ENCODE measurements around the gene CREBRF.
A peak's percentile ranks its signal among the peaks of the same experiment; 100 is the strongest.

The CREBRF gene

DNA sequence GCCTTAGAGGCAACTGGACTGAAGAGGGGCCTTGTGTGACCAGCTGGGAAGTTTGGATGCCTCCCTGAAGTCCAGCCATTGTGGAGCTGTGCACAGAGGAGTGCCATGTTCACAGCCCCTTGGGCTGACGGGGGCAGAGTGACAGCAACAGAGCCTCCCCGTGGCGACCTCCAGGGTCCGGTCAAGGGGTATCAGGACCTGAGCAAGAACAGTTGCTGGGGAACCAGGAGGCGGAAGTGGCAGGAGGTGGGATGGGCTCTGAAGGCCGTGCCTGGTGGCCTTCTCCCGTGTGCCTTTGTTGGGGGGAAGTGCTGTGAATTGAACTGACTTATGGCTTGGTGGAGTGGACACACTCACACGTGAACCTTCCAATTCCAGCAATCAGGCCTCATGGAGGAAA is 102.2 kb downstream of the CREBRF start:
- no peak for DNase-seq (ENCODE audit: low read depth)

DNA sequence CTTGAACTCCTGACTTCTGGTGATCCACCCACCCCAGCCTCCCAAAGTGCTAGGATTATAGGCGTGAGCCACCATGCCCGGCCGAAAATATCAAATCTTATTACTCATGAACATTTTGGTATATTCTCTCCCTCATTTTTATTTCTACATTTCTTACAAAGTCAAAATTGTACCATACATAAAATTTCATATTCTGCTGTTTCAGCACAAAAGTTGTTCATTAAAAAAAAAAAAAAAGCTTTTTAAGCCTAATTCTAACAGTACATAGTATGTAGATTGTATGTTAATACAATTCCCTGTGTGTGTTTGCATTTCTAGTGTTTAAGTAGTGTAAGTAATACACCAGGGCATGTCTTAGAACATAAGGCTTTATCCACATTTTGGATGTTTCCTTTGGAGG is 103.1 kb downstream of the CREBRF start:
- no peak for DNase-seq (ENCODE audit: low read depth)

GRCh38 chr5:173161148-173161547 is 105.0 kb downstream of the CREBRF start:
- DNase-seq (ENCODE audit: low read depth), result no peak

DNA sequence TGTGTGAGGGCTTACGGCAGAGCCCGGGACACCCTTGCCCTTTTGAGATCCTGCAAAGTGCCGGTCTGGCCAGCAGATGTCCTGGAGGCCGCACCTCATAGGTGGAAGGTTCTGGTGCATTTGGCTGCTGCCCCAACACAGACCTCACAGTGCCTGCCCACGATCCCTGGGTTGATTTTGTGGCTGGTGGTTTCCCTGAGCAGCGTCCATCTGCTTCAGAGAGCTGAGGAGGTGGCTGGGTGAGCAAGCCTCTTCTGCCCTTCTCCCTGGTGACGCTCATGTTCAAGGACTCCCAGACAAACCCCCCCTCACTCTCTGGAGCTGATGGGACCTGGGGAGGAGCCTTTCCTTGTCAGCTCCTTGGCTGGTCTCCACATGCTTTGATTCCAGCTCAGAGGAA is 107.1 kb downstream of the CREBRF start:
- peak; percentile 29 for DNase-seq (ENCODE audit: low read depth)

DNA sequence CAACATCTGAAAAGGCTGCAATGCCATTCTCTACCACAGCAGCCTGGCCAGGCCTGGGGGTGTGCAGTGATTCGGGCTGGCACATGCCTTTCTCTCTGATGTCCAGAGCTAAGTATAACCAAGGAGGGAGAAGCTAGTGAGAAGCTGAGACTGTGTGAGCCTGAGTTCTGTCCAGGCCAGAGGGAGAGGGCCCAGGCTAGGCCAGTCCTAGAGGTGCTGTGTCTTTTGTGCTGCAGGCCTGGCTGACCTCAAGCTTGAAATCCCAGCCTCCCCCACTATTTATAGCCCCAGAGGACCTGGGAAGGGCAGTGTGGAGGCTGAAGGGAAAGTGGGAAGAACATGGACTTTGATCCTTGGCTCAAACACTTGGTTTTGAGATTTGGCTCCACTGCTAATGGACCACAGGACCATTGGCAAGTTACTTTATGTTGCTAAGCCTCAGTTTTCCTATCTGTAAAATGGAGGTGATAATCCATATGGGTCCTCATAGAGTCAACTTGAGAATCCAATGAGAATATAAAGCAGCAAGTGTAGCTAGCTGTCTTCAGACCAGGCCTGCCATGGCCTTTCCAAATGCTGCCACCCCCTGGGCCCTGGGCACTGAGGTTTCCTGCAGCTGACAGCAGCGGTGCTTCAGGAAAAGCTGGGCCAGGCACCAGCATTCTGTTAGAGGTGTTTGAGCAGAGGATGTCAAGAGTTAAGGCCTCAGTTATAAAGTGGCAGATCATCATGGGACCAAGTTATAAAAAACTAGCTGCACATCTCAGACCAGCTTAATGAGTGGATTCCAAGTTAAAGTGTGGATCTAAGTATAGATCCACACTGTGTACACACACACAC is 109.2 kb downstream of the CREBRF start:
- no peak for DNase-seq (ENCODE audit: low read depth)

DNA sequence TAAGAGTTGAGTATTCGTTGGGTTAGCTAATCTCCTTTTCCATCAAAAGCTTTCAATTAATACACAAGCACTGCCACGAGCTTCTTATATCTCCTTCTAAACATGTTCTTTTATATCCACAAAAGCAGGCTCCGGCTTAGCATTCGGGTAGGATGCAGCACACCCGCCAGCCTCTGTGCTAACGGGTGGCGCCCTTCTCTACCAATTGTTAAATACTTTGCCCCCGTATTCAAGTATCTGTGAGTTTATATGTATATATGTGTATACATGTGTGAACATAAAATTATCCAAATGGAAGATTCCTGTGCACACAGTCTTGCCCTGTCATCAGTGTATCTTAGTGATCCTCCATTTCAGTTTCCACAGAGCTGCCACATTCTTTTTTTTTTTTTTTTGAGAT is 116.0 kb downstream of the CREBRF start:
- DNase-seq (ENCODE audit: low read depth), result no peak

- no peak for DNase-seq (ENCODE audit: low read depth)
Observed at GRCh38 chr5:173175523-173175922, 119.4 kb downstream of the CREBRF start.

- DNase-seq (ENCODE audit: low read depth), result no peak
Observed at GRCh38 chr5:173178369-173178910, 122.3 kb downstream of the CREBRF start.

DNA sequence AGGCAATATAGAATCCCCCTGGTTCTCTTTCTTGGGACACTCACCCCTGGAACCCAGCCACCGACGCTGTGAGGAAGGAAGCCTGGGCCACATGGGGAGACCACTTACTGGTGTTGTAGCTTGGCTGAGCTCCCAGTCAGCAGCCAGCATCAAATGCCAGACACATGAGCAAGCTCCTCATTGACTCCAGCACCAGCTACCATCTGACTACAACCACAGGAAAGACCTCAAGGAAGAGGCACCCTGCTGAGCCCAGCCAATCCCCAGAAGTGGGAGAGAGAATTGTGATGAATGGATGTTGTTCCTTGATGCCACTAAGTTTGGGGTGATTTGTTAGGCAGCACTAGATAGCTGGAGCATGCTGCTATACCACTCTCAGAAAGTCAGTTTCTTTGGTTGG is 124.2 kb downstream of the CREBRF start:
- peak; percentile 24 for DNase-seq (ENCODE audit: low read depth)

DNA sequence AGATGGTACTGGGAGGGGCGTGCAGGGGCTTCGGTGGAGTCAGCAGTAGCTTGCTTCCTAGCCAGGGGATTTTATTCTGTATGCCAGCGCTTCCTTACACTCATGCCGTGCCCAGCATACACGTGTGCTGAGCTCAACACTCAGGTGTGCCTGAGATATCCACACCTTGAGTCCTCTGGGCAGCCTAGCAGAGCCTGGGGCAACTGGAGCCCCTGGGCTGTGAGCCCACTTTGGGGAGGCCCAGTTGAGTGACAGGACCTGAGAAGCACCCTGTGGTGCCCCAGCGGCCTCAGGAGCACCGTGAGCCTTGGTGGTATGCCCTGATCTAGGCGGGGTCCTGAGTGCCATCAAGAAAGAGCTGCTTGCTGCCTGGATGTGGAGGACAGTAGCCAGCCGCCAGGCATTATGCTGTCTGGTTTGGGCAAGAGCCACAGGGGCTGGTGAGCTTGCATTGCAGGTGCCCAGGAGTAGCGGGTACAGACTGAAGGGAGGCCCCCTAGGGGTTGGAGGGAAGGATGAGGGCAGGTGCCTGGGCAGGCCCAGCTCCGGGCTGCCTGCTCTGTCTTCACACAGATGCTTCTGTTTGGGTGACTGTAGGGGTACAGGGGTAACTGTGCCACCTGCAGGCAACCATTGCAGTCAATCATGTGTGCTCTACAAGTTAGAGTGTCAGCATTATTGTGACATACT is 131.0 kb downstream of the CREBRF start:
- DNase-seq (ENCODE audit: low read depth), result no peak

DNA sequence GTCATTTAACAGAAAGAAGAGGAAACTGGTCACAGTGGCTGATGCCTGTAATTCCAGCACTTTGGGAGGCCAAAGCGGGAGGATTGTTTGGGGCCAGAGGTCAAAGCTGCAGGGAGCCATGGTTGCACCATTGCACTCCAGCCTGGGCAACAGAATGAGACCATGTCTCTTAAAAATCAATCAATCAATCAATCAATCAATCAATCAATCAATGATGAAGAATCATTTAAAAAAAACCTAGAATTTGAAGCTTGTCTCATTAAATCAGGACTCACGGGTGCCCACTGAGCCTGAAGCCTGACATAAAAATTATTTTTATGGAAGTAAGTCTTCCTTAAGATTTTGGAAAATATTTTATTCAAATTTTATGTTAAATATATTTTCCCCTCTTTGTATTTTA is 132.1 kb downstream of the CREBRF start:
- DNase-seq (ENCODE audit: low read depth), result no peak

Measured in EH (cell line).